Effector CD8-positive, alpha-beta T cell (primary cell): ENCODE data around the gene IL17RB.

Source experiments
- DNase-seq: peaks from one replicate; lab custom pipeline; 2025; lab: John Stamatoyannopoulos, UW
- total RNA-seq, 4 experiments: gene quantifications; one replicate each; lab custom pipeline; 2026; lab: John Stamatoyannopoulos, UW

IL17RB gene
- total RNA-seq: 0 to 0.97 (median 0.27) reads per million in 4 experiments

DNA sequence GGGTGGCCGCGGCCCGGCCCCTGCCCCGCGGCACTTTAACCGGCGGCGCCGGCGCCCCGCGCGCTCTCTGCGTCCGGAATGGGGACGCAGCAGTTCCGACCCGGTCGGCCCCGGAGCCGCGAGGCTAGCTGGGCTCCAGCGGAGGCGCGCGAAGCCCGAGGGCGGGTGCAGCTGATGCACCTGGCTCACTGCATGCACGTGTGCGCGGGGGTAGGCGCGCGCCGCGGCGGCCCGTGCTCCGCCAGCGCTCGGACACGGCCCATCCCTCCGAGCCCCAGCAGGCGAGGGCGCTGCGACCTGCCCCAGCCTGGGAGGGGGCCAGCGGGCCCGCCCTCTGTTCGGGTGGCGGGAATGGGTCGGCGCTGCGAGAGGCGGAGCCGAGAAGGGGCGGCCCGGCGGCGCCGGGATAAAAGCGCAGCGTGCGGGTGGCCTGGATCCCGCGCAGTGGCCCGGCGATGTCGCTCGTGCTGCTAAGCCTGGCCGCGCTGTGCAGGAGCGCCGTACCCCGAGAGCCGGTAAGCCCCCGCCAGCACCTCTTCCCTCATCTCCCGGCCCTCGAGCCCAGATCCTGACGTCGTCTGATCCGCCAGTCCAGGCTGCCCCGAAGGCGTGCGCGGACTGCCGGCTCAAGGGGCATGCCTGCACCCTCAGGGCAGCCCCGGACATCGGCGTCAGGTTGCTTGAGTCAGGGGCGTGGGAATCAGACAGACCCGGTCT is at the start of gene IL17RB, which contains the start of gene CHDH:
Gene IL17RB, plus strand, starts transcription at position 435 of the 717 bp plus-strand sequence. Its CDS starts 21 bp downstream, at position 456.
Gene CHDH, minus strand, starts transcription at position 286 of the 717 bp plus-strand sequence. CDS start 22,411 bp downstream, outside the sequence.
- no peak for DNase-seq

DNA sequence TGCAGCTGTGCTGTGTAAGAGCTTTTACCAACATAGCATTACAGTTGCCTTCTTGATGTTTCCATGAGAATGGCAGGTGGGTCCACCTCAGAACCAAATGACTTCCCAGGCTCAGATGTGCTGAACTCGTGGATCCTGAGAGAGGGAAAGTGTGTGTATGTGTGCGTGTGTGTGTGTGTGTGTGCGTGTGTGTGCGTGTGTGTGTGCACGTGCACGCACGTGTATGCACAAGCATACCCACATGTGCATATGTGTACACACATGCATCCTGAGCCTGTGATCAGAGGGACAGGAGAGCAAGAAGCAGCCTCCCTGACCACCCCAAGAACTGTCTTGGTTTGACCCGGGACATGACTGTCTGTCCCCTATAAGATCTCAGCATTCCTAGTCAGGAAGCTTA is 48.2 kb upstream of the IL17RB start:
- DNase-seq: no peak

DNA sequence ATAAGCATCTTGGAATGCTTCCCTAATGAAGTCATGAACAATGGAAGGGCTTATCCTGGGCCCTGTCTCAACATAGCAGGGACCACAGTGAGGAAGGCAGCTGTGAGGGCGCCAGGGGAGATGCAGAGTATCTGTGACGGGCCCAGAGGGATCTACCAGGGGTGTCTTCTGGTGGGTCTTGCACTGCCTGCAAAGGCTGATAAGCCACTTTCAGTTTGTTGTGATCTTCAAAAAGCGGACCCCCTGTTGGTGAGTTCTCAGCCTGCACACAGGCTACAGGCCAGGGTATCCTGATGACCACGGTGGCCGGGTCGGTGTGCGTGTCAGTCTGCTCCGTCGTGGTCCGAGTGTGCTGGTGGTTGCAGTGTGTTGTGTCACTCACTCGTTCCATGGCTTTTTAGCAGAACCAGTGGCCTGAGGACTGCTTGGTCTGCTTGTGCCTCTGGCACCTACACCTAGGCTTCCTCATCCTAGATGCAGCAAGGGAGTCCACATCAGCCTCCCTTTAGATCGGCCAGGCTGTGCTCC is 47.0 kb upstream of the IL17RB start:
- DNase-seq: no peak

DNA sequence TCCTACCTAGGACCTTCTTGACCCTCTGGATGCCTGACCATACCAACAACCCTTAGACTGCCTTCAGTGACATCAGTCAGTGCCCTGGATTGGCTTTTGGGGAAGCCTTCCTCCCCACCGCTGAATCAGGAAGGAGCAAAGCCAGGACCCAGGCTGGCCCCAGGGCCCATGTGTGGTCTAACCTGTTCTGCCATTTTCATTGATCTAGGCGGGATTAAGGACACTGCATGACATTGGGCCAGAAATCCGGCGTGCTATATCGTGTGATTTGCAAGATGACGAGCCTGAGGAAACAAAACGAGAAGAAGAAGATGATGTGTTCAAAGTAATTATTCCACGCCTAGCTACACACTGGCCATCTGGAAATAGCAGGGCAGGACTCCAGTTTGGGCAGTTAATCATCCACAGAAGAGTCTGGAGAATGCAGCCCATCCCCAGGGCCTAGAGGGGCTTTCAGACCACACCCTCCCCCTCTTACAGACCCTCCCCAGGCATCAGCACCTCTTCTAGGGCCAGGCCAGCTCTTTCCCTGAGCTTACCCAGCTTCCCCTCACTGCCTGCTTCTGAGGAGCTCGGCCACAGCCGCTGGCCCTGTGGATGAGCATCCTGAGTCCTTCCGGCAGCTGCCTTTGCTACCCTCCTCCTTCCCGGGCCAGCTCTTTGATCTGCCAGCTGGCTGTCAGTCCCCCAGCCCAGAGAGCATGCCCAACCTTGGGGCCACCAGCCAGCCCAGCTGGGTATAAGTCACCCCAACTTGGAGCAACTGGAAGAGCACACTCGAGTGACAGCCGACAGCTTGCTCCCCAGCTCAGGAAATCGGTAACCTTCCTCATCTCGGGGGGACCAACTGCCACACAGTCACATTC is 46.1 kb upstream of the IL17RB start:
- no peak for DNase-seq

DNA sequence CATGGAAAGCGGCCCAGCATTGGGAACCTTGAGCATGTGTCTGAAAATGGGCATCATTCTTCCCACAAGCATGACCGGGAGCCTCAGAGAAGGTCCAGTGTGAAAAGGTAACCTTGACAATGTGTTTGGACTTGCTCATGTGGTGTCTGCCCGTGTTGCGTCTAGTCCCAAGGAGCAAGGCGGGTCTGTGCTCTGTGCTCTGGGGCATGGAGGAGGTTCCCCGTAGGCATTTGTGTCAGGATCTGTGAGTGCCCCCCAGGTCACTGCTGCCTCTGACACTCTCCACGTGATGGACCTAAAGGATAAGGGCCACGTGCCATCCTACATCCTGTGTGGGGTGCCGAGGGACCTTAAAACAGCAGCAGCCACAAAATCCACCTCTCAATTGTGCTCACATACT is 45.0 kb upstream of the IL17RB start:
- DNase-seq: no peak

GRCh38 chr3:53802256-53802880 is 44.0 kb upstream of the IL17RB start:
- no peak for DNase-seq

DNA sequence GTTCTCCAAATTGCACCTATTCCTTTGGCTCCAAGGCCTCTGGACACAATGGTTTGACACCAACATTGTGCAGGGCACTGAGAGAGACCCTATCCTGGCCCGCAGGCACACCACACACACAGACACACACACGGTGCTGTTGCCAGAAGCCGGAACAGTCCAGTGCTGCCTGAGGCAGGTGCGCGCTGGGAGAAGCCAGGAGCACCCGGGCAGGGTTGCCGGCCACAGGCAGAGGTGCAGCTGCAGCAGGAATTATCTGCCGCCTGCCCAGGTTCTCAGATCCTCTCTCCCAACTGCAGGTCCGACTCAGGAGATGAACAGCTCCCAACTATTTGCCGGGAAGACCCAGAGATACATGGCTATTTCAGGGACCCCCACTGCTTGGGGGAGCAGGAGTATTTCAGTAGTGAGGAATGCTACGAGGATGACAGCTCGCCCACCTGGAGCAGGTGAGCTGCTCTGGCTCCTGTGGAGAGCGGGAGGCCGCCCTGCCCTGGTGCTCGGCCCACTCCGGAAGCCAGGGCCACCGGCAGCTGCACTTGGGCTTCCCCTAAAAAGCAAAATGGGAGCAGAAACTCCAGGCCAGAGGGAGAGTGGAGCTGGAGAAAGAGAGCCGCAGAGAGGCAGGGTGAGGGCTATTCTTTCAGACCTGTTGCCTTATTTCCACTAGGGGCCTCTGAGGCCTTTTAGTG is 43.1 kb upstream of the IL17RB start:
- DNase-seq: no peak

GRCh38 chr3:53803816-53804695 is 42.3 kb upstream of the IL17RB start:
- DNase-seq: no peak

DNA sequence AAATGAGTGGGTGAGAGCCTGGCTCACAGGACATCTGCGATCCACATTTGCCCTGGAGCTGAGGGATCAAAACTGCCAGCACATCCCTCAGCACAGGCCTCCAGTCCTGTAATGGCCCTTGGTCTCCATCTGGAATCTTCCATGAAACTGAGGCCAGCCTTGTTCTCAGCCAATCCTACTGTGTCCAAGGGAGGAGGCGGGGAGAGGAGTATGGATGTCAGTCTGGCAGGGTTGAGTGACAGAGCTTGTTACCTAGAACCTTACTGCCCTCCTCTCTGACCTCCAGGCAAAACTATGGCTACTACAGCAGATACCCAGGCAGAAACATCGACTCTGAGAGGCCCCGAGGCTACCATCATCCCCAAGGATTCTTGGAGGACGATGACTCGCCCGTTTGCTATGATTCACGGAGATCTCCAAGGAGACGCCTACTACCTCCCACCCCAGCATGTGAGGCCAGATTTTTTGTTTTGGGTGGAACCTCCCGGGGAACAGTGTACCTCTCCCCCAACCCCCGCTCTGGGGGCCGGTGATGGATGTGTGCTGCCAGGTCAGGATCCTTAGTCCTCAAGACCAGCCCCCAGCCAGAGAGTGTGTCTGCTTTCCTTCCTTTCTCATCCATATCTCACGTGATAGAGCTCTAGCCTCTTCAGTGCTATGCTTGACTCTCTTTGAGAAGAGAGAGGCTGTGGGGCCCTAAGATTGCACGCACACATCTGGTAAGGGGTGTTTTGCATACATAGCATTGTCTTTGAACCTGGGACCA is 41.5 kb upstream of the IL17RB start:
- DNase-seq: no peak

GRCh38 chr3:53805463-53806159 is 40.8 kb upstream of the IL17RB start:
- no peak for DNase-seq

DNA sequence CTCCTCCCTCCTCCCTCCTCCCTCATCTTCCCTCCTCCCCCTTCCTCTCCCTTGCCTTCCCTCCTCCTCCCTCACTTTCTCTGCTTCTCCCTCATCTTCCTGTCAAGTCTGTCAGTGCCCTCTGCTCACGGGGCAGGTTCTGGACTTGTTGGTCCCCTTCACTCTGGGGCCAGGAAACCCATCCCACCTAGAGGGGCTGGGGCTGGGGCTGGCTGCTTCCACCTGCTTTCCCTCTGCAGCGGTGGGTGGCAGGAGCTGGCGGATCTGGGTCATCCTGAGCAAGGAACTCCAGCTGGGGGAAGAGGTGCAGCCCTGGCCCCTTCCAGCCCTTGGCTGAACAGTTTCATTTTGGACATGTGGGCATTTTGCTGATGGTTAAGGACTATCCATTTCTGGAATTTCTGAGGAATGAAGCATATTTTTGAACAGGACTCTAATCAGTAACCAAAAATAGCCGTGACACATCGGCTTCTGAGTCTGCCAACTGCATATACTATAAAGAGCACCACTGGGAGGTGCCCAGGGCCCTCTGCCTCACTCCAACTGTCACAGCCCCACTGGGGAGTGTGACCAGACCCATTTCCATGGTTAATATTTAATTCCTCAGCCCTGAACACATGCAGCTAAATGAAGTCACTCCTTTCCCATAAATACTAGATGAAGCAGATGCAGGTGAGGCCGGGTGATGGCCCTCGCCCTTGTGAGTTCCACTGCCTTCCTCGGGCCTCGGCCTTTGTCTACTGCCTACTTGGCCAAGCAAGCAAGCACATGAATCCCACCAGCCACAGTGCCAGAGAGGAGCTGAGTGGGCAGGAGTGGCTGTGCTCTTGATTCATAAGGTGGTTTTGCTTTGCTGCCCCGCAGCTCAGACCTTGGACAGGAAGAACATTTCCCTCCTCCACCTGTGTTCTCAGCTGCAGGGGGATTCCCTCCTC is 39.9 kb upstream of the IL17RB start:
- DNase-seq: no peak

- no peak for DNase-seq
Observed at GRCh38 chr3:53807117-53807810, 39.1 kb upstream of the IL17RB start.

GRCh38 chr3:53808496-53808895 is 37.9 kb upstream of the IL17RB start:
- no peak for DNase-seq

GRCh38 chr3:53809267-53809666 is 37.1 kb upstream of the IL17RB start:
- DNase-seq: no peak

DNA sequence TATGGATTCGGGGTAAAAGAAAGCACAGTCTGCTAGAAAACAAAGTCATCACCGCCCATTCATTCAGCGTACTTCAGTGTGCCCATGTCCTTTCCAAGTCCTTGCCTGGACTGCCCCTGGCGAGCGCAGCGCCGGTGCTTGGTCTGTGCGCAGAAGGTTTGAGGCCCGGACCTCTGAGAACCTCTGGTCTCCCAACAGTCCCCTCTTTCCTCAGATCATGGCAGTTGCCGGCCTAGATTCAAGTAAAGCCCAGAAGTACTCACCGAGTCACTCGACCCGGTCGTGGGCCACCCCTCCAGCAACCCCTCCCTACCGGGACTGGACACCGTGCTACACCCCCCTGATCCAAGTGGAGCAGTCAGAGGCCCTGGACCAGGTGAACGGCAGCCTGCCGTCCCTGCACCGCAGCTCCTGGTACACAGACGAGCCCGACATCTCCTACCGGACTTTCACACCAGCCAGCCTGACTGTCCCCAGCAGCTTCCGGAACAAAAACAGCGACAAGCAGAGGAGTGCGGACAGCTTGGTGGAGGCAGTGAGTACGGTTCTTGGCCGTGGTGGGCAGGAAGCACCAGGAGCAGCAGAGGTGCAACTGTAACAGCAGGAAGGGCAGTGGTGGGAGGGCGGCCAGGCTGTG is 36.5 kb upstream of the IL17RB start:
- DNase-seq: no peak

GRCh38 chr3:53811143-53811927 is 35.0 kb upstream of the IL17RB start:
- no peak for DNase-seq
